H9 (cell line): Measurements from ENCODE around the gene DIAPH3. TPM values are rescaled to one million over a fixed set of nuclear protein-coding genes. Genes with fewer than 3 reads are reported as not detected.

Source experiments
- DNase-seq: peaks from one replicate; pipeline ENCODE4 v3.0.0-alpha.2; 2017
- H2AFZ ChIP-seq: one replicate; pipeline ENCODE4 v1.6.1; 2013; ENCODE audit warnings: mild to moderate bottlenecking, low read length, control low read depth, moderate library complexity
- H2AK5ac ChIP-seq: 2 replicates; pipeline ENCODE4 v1.6.1; 2013; ENCODE audit warnings: low read length, control low read depth, mixed read lengths; ENCODE audit not compliant: insufficient read length
- H2BK120ac ChIP-seq: one replicate; pipeline ENCODE4 v1.6.1; 2013; ENCODE audit warnings: low read depth, mild to moderate bottlenecking, low read length, control low read depth, inconsistent platforms; ENCODE audit not compliant: poor library complexity, severe bottlenecking
- H2BK12ac ChIP-seq: 2 replicates; pipeline ENCODE4 v1.6.1; 2013; ENCODE audit warnings: low read length, control low read depth, mixed read lengths, low read depth; ENCODE audit not compliant: insufficient read length
- H2BK15ac ChIP-seq: 2 replicates; pipeline ENCODE4 v1.6.1; 2013; ENCODE audit warnings: low read depth, low read length, control low read depth
- H2BK20ac ChIP-seq: one replicate; pipeline ENCODE4 v1.6.1; 2013; ENCODE audit warnings: low read depth, mild to moderate bottlenecking, low read length, control low read depth, inconsistent platforms; ENCODE audit not compliant: poor library complexity, severe bottlenecking
- H2BK5ac ChIP-seq: 2 replicates; pipeline ENCODE4 v1.6.1; 2013; ENCODE audit warnings: low read length, control low read depth, mixed read lengths; ENCODE audit not compliant: insufficient read length
- H3K14ac ChIP-seq: 2 replicates; pipeline ENCODE4 v1.6.1; 2013; ENCODE audit warnings: low read length, control low read depth; ENCODE audit not compliant: insufficient read depth
- H3K18ac ChIP-seq: 2 replicates; pipeline ENCODE4 v1.6.1; 2013; ENCODE audit warnings: low read depth, mild to moderate bottlenecking, mixed read lengths, low read length, control low read depth; ENCODE audit not compliant: insufficient read length
- H3K23ac ChIP-seq: 2 replicates; pipeline ENCODE4 v1.6.1; 2013; ENCODE audit warnings: low read length, control low read depth, mixed read lengths, low read depth; ENCODE audit not compliant: insufficient read length
- H3K23me2 ChIP-seq: 2 replicates; pipeline ENCODE4 v1.6.1; 2013; ENCODE audit warnings: low read depth, mild to moderate bottlenecking, mixed read lengths, low read length, control low read depth; ENCODE audit not compliant: insufficient read length, poor library complexity, severe bottlenecking
- H3K27ac ChIP-seq: 2 replicates; pipeline ENCODE4 v1.5.1; 2013; ENCODE audit warnings: low read length, control low read depth, mixed read lengths, low read depth; ENCODE audit not compliant: insufficient read length
- H3K27me3 ChIP-seq: 2 replicates; pipeline ENCODE4 v1.6.1; 2013; ENCODE audit warnings: low read length, control low read depth, inconsistent platforms; ENCODE audit not compliant: insufficient read depth
- H3K4ac ChIP-seq: 2 replicates; pipeline ENCODE4 v1.6.1; 2013; ENCODE audit warnings: low read depth, mild to moderate bottlenecking, control low read depth, inconsistent platforms, low read length, moderate library complexity
- H3K4me1 ChIP-seq: 2 replicates; pipeline ENCODE4 v1.6.1; 2013; ENCODE audit warnings: low read length, control low read depth, inconsistent platforms; ENCODE audit not compliant: insufficient read depth
- H3K4me2 ChIP-seq: 2 replicates; pipeline ENCODE4 v1.6.1; 2013; ENCODE audit warnings: low read length, control low read depth, mixed read lengths; ENCODE audit not compliant: insufficient read length, insufficient read depth
- H3K56ac ChIP-seq: 2 replicates; pipeline ENCODE4 v1.6.1; 2013; ENCODE audit warnings: low read depth, mild to moderate bottlenecking, mixed read lengths, low read length, control low read depth; ENCODE audit not compliant: insufficient read length
- H3K79me1 ChIP-seq: 2 replicates; pipeline ENCODE4 v1.6.1; 2013; ENCODE audit warnings: low read depth, mild to moderate bottlenecking, moderate library complexity, low read length, control low read depth, inconsistent platforms; ENCODE audit not compliant: insufficient read depth, poor library complexity, severe bottlenecking
- H3K79me2 ChIP-seq: 2 replicates; pipeline ENCODE4 v1.6.1; 2013; ENCODE audit warnings: low read length, control low read depth, inconsistent platforms; ENCODE audit not compliant: insufficient read depth
- H3K9ac ChIP-seq: 2 replicates; pipeline ENCODE4 v1.6.1; 2013; ENCODE audit warnings: low read length, control low read depth, mixed read lengths; ENCODE audit not compliant: insufficient read length; ENCODE audit errors: extremely low read depth
- H3K9me3 ChIP-seq: one replicate; pipeline ENCODE4 v1.6.1; 2013; ENCODE audit warnings: low read depth, low read length, inconsistent platforms; ENCODE audit not compliant: control insufficient read depth
- H3T11ph ChIP-seq: one replicate; pipeline ENCODE4 v1.6.1; 2013; ENCODE audit warnings: mild to moderate bottlenecking, low read length, control low read depth, inconsistent platforms
- H4K20me1 ChIP-seq: one replicate; pipeline ENCODE4 v1.6.1; 2013; ENCODE audit not compliant: control insufficient read depth, insufficient read length, insufficient read depth
- H4K5ac ChIP-seq: 2 replicates; pipeline ENCODE4 v1.6.1; 2013; ENCODE audit warnings: low read depth, mild to moderate bottlenecking, mixed read lengths, low read length, control low read depth; ENCODE audit not compliant: insufficient read length
- H4K8ac ChIP-seq: replicated peaks from 2 replicates; pipeline ENCODE4 v1.6.1; 2013; ENCODE audit warnings: low read length, control low read depth, mixed read lengths, low read depth; ENCODE audit not compliant: insufficient read length
- H4K91ac ChIP-seq: 2 replicates; pipeline ENCODE4 v1.6.1; 2013; ENCODE audit warnings: low read depth, mild to moderate bottlenecking, moderate library complexity, mixed read lengths, low read length, control low read depth; ENCODE audit not compliant: insufficient read length
- H3K27ac Mint-ChIP-seq, 3 experiments: 2 replicates in 2 of 3; 3 replicates in 1 of 3; pipeline ENCODE4 v1.8.0; 2020 to 2021; ENCODE audit warnings: mixed read lengths in 3 of 3, mild to moderate bottlenecking in 1 of 3, moderate library complexity in 1 of 3
- H3K27me3 Mint-ChIP-seq: 2 replicates; pipeline ENCODE4 v1.8.0; 2021; ENCODE audit warnings: low read depth, mild to moderate bottlenecking, moderate library complexity, mixed read lengths
- H3K36me3 Mint-ChIP-seq, 3 experiments: 2 replicates in 2 of 3; 3 replicates in 1 of 3; pipeline ENCODE4 v1.8.0; 2020 to 2021; ENCODE audit warnings: low read depth in 3 of 3, mixed read lengths in 3 of 3; ENCODE audit not compliant: insufficient read depth in 1 of 3
- H3K4me1 Mint-ChIP-seq, 2 experiments: 2 replicates each; pipeline ENCODE4 v1.8.0; 2020; ENCODE audit warnings: mixed read lengths in 2 of 2
- H3K4me3 Mint-ChIP-seq, 2 experiments: 2 replicates in 1 of 2; 3 replicates in 1 of 2; pipeline ENCODE4 v1.8.0; 2020 to 2021; ENCODE audit warnings: mild to moderate bottlenecking in 2 of 2, mixed read lengths in 2 of 2, moderate library complexity in 1 of 2
- H3K9me3 Mint-ChIP-seq, 2 experiments: 2 replicates in 1 of 2; 3 replicates in 1 of 2; pipeline ENCODE4 v1.8.0; 2020; ENCODE audit warnings: mild to moderate bottlenecking in 2 of 2, mixed read lengths in 2 of 2, moderate library complexity in 1 of 2
- CTCF ChIP-seq: fragments of 200-600 bp; sonication (generic); conservative IDR thresholded peaks from 3 replicates; pipeline ENCODE4 v1.8.0; 2021; ENCODE audit warnings: antibody characterized with exemption, mild to moderate bottlenecking
- total RNA-seq: library from RNA; stranded (reverse); gene quantifications from 2 replicates; pipeline ENCODE4 v1.2.1, GENCODE V29; 2021

The DIAPH3 gene
- total RNA-seq, 1 experiment from 2014 or later, result 23.1 TPM

GRCh38 chr13:59787679-59788078 is 376.0 kb downstream of the DIAPH3 start:
- Histone ChIP-seq H4K8ac (no peak overlapping the region), H4K91ac (no peak overlapping the region), H4K5ac (no peak overlapping the region), H3K27ac (no peak overlapping the region), H3K9ac (no peak overlapping the region), H3K9me3 (no peaks in the 10 kb centered on the region), H2AK5ac (no peak overlapping the region), H3T11ph (no peak overlapping the region), H3K56ac (no peak overlapping the region), H3K14ac (no peak overlapping the region), H3K27me3 (no peaks in the 10 kb centered on the region), H3K79me2 (no peaks in the 10 kb centered on the region), H3K23ac (no peak overlapping the region), H2BK15ac (no peak overlapping the region), H3K18ac (no peak overlapping the region), H2BK5ac (no peak overlapping the region), H2AFZ (no peak overlapping the region), H3K4ac (no peak overlapping the region), H2BK12ac (no peak overlapping the region), H2BK20ac (no peak overlapping the region), H2BK120ac (no peak overlapping the region), H3K4me2 (no peak overlapping the region), H3K23me2 (no peaks in the 10 kb centered on the region), H4K20me1 (no peaks in the 10 kb centered on the region), H3K4me1 (peaks cover 6% of the 10 kb centered on the region; the same call in 1 of the 2 replicates), H3K79me1 (no peaks in the 10 kb centered on the region)
- DNase-seq, result no peak
- peaks cover 10 to 22% of the 10 kb centered on the region in 2 experiments for H3K4me1 Mint-ChIP-seq
- no peaks in the 10 kb centered on the region for H3K9me3 Mint-ChIP-seq
- no peak overlapping the region for H3K4me3 Mint-ChIP-seq
- H3K36me3 Mint-ChIP-seq, result peaks cover 0 to 2% (median 0%) of the 10 kb centered on the region in 3 experiments; a peak in 1 of 7 replicates
- H3K27ac Mint-ChIP-seq, result no peak overlapping the region
- no peak for TF ChIP-seq CTCF
- no peaks in the 10 kb centered on the region for H3K27me3 Mint-ChIP-seq
